Keratinocyte (primary cell): ENCODE measurements around the gene SLC6A9. TPM values are rescaled to one million over a fixed set of nuclear protein-coding genes. Genes with fewer than 3 reads are reported as not detected.

ENCODE experiments used
- DNase-seq: peaks from one replicate; pipeline ENCODE4 v3.0.0-alpha.2; 2011; ENCODE audit warnings: low read depth, missing footprints, low spot score
- FAIRE-seq: peaks from 2 replicates; lab custom pipeline; 2011; peaks lifted over from hg19 to GRCh38; lab: Jason Lieb, UNC
- H2AFZ ChIP-seq: 2 replicates; pipeline ENCODE4 v1.6.0; 2012; ENCODE audit warnings: low read length, control low read depth, inconsistent platforms; ENCODE audit not compliant: control insufficient read depth
- H3K27ac ChIP-seq: 2 replicates; pipeline ENCODE4 v1.5.1; 2011; ENCODE audit warnings: low read length; ENCODE audit not compliant: control insufficient read depth, insufficient read depth
- H3K27me3 ChIP-seq: 3 replicates; pipeline ENCODE4 v1.6.0; 2011; ENCODE audit warnings: low read length; ENCODE audit not compliant: control insufficient read depth, insufficient read depth; ENCODE audit errors: extremely low read depth
- H3K36me3 ChIP-seq, 2 experiments: 2 replicates in 1 of 2; 3 replicates in 1 of 2; pipeline ENCODE4 v1.5.1; 2011; ENCODE audit warnings: low read length in 2 of 2, mild to moderate bottlenecking in 1 of 2; ENCODE audit not compliant: control insufficient read depth in 2 of 2, insufficient read depth in 2 of 2; ENCODE audit errors: extremely low read depth in 1 of 2
- H3K4me1 ChIP-seq: 3 replicates; pipeline ENCODE4 v1.5.1; 2011; ENCODE audit warnings: low read length; ENCODE audit not compliant: control insufficient read depth, insufficient read depth; ENCODE audit errors: extremely low read depth
- H3K4me2 ChIP-seq: 3 replicates; pipeline ENCODE4 v1.6.0; 2011; ENCODE audit warnings: low read depth, low read length; ENCODE audit not compliant: control insufficient read depth, insufficient read depth; ENCODE audit errors: extremely low read depth
- H3K4me3 ChIP-seq, 3 experiments: fragments of 200-600 bp in 1 of 3; sonication (generic) in 1 of 3; 2 replicates in 2 of 3; 3 replicates in 1 of 3; pipeline ENCODE4 v1.5.1; 2011 to 2016; ENCODE audit warnings: low read length in 3 of 3, mild to moderate bottlenecking in 3 of 3, control low read depth in 2 of 3, inconsistent platforms in 1 of 3, low read depth in 1 of 3, mixed read lengths in 1 of 3, mixed run types in 1 of 3, moderate library complexity in 1 of 3; ENCODE audit not compliant: control insufficient read depth in 2 of 3, insufficient read depth in 2 of 3; ENCODE audit errors: extremely low read depth in 1 of 3
- H3K79me2 ChIP-seq: 2 replicates; pipeline ENCODE4 v1.6.0; 2012; ENCODE audit warnings: low read length; ENCODE audit not compliant: control insufficient read depth, insufficient read depth
- H3K9ac ChIP-seq: 3 replicates; pipeline ENCODE4 v1.6.0; 2011; ENCODE audit warnings: low read length; ENCODE audit not compliant: control insufficient read depth, insufficient read depth; ENCODE audit errors: extremely low read depth
- H3K9me1 ChIP-seq: 3 replicates; pipeline ENCODE4 v1.6.0; 2011; ENCODE audit warnings: low read length; ENCODE audit not compliant: control insufficient read depth, insufficient read depth; ENCODE audit errors: extremely low read depth
- H3K9me3 ChIP-seq: 2 replicates; pipeline ENCODE4 v1.5.1; 2012; ENCODE audit warnings: low read depth, low read length; ENCODE audit not compliant: control insufficient read depth
- H4K20me1 ChIP-seq: 3 replicates; pipeline ENCODE4 v1.6.0; 2011; ENCODE audit warnings: low read length; ENCODE audit not compliant: control insufficient read depth, insufficient read depth; ENCODE audit errors: extremely low read depth
- CTCF ChIP-seq, 3 experiments: IDR thresholded peaks in 1 of 3; conservative IDR thresholded peaks in 1 of 3; optimal IDR thresholded peaks in 1 of 3; 2 replicates in 2 of 3; 3 replicates in 1 of 3; pipeline versions ENCODE3 to v1.5.1; 2011; ENCODE audit warnings: low read length in 3 of 3, mild to moderate bottlenecking in 3 of 3, moderate library complexity in 2 of 3, control low read depth in 1 of 3, inconsistent platforms in 1 of 3; ENCODE audit not compliant: insufficient read depth in 2 of 3; ENCODE audit errors: extremely low read depth in 1 of 3
- EZH2 ChIP-seq: IDR thresholded peaks from one replicate; pipeline ENCODE4 v1.6.1; 2012; ENCODE audit warnings: inconsistent platforms, mild to moderate bottlenecking, low read length, moderate library complexity
- dilution Hi-C: fragments of 300-500 bp; cut with MboI; formaldehyde crosslinking; loops from one replicate; pipeline ENCODE4 v1.7.0; 2020; ENCODE audit warnings: low sequenced_read_pairs; ENCODE audit not compliant: extremely low pct_ligation_motif_present
- polyA plus RNA-seq, 5 experiments: library from polyadenylated mRNA; depleted of rRNA in 3 of 5; stranded (reverse) in 3 of 5; stranded (forward) in 1 of 5; unstranded in 1 of 5; fragments of >200 nt; gene quantifications; 1 replicate in 1 of 5; 2 replicates in 3 of 5; 3 replicates in 1 of 5; pipeline versions ENCODE4 v1.2.1 to v1.2.3, GENCODE V29; 2011 to 2012; ENCODE audit warnings: missing spikeins in 2 of 5, low read depth in 1 of 5, low replicate concordance in 1 of 5

Gene SLC6A9
- polyA plus RNA-seq, 1 donor (not counting 4 experiments of a cell fraction or from before 2014, with no cell fraction given) = 5.3 TPM

- Histone ChIP-seq H3K27ac (no peak overlapping the region), H3K79me2 (no peaks in the 10 kb centered on the region), H4K20me1 (no peaks in the 10 kb centered on the region), H3K9me1 (no peaks in the 10 kb centered on the region), H2AFZ (no peak overlapping the region), H3K27me3 (no peaks in the 10 kb centered on the region), H3K36me3 (no peaks in the 10 kb centered on the region), H3K9me3 (no peaks in the 10 kb centered on the region), H3K9ac (no peak overlapping the region), H3K4me1 (peaks cover 31% of the 10 kb centered on the region), H3K4me3 (no peak overlapping the region), H3K4me2 (no peak overlapping the region)
- DNase-seq = no peak
- no peak for TF ChIP-seq CTCF (optimal IDR thresholded peaks at IDR 0.05 in 1 of 3, IDR thresholded peaks at IDR 0.05 in 1 of 3, conservative IDR thresholded peaks at IDR 0.05 in 1 of 3; ENCODE audit: extremely low read depth in 1 of 3, insufficient read depth in 2 of 3, low read length in 3 of 3)
- no peak for TF ChIP-seq EZH2
- dilution Hi-C loops = no loop called here
- FAIRE-seq = no peak
Measured at GRCh38 chr1:44044071-44044801, 13.0 kb upstream of the SLC6A9 start.

- no peaks in the 10 kb centered on the region for H4K20me1 ChIP-seq
- H3K27ac ChIP-seq = no peak overlapping the region
- H3K9me3 ChIP-seq = no peaks in the 10 kb centered on the region
- FAIRE-seq (no peak), DNase-seq (no peak)
- no peak overlapping the region for H2AFZ ChIP-seq
- no peak for TF ChIP-seq EZH2
- no peak for TF ChIP-seq CTCF (optimal IDR thresholded peaks at IDR 0.05 in 1 of 3, IDR thresholded peaks at IDR 0.05 in 1 of 3, conservative IDR thresholded peaks at IDR 0.05 in 1 of 3; ENCODE audit: extremely low read depth in 1 of 3, insufficient read depth in 2 of 3, low read length in 3 of 3)
- H3K27me3 ChIP-seq = no peaks in the 10 kb centered on the region
- dilution Hi-C loops = no loop called here
- H3K79me2 ChIP-seq = no peaks in the 10 kb centered on the region
- H3K9me1 ChIP-seq = no peaks in the 10 kb centered on the region
- H3K4me3 ChIP-seq = no peak overlapping the region
- H3K9ac ChIP-seq = no peak overlapping the region
- no peak overlapping the region for H3K4me2 ChIP-seq
- H3K4me1 ChIP-seq = peaks cover 30% of the 10 kb centered on the region
- no peaks in the 10 kb centered on the region for H3K36me3 ChIP-seq
Measured at GRCh38 chr1:44043176-44044070, 12.2 kb upstream of the SLC6A9 start.
